Stomach smooth muscle (tissue), 2 donors: ENCODE data around the gene CABLES1.
"Not testable (repeated sequence)": the region's sequence is repeated elsewhere in the genome, so short reads cannot be mapped to it uniquely, and the experiment has no call there.

ENCODE experiments used
- H3K27ac ChIP-seq: one replicate; pipeline ENCODE4 v1.7.0; 2013; ENCODE audit warnings: mild to moderate bottlenecking, low read length, inconsistent platforms
- H3K27me3 ChIP-seq, 2 donors: one replicate each; pipeline ENCODE4 v1.7.0; 2013; ENCODE audit warnings: low read length in 2 of 2; ENCODE audit not compliant: insufficient read depth in 2 of 2, control insufficient read depth in 1 of 2
- H3K36me3 ChIP-seq, 2 donors: one replicate each; pipeline ENCODE4 v1.7.0; 2013; ENCODE audit warnings: low read length in 2 of 2; ENCODE audit not compliant: control insufficient read depth in 2 of 2, insufficient read depth in 2 of 2
- H3K4me1 ChIP-seq: one replicate; pipeline ENCODE4 v1.7.0; 2013; ENCODE audit warnings: low read length; ENCODE audit not compliant: control insufficient read depth, insufficient read depth
- H3K4me3 ChIP-seq, 2 donors: one replicate each; pipeline ENCODE4 v1.7.0; 2013; ENCODE audit warnings: low read length in 2 of 2
- H3K9ac ChIP-seq, 2 donors: one replicate each; pipeline ENCODE4 v1.7.0; 2013; ENCODE audit warnings: low read length in 2 of 2, mild to moderate bottlenecking in 1 of 2
- H3K9me3 ChIP-seq, 2 donors: one replicate each; pipeline ENCODE4 v1.7.0; 2013; ENCODE audit warnings: low read length in 2 of 2; ENCODE audit not compliant: control insufficient read depth in 2 of 2
- donor health status: healthy.
- donor health status: Pancreatic carcinoma.

Gene CABLES1

GRCh38 chr18:23259701-23260681 is 124.7 kb downstream of the CABLES1 start:
- peaks cover 19% of the 10 kb centered on the region for H3K4me1 ChIP-seq
- no peaks in the 10 kb centered on the region for H3K27me3 ChIP-seq
- H3K36me3 ChIP-seq, result no peaks in the 10 kb centered on the region
- peak overlapping the region in 1 of 2 donors; percentile 52 for H3K4me3 ChIP-seq
- no peak overlapping the region for H3K9ac ChIP-seq
- peak overlapping the region; percentile 2 for H3K27ac ChIP-seq
- no peaks in the 10 kb centered on the region for H3K9me3 ChIP-seq

- Histone ChIP-seq H3K9ac (no peak overlapping the region), H3K27ac (no peak overlapping the region), H3K4me3 (no peak overlapping the region), H3K9me3 (no peaks in the 10 kb centered on the region), H3K4me1 (peaks cover 19% of the 10 kb centered on the region), H3K36me3 (no peaks in the 10 kb centered on the region), H3K27me3 (no peaks in the 10 kb centered on the region)
Measured at GRCh38 chr18:23260926-23261590, 125.8 kb downstream of the CABLES1 start.

GRCh38 chr18:23263551-23264235 is 128.4 kb downstream of the CABLES1 start:
- no peaks in the 10 kb centered on the region for H3K9me3 ChIP-seq
- H3K4me1 ChIP-seq, result peaks cover 19% of the 10 kb centered on the region
- H3K4me3 ChIP-seq, result no peak overlapping the region
- H3K27ac ChIP-seq, result no peak overlapping the region
- no peaks in the 10 kb centered on the region for H3K36me3 ChIP-seq
- no peak overlapping the region for H3K9ac ChIP-seq
- H3K27me3 ChIP-seq, result no peaks in the 10 kb centered on the region

- Histone ChIP-seq H3K4me1 (peaks cover under 1% of the 10 kb centered on the region), H3K9me3 (peaks cover 0 to 6% of the 10 kb centered on the region in 2 donors), H3K27ac (no peak overlapping the region), H3K36me3 (no peaks in the 10 kb centered on the region), H3K4me3 (no peak overlapping the region), H3K27me3 (no peaks in the 10 kb centered on the region), H3K9ac (no peak overlapping the region)
Measured at GRCh38 chr18:23265682-23266399, 130.6 kb downstream of the CABLES1 start.

GRCh38 chr18:23266717-23267446 is 131.6 kb downstream of the CABLES1 start:
- Histone ChIP-seq H3K36me3 (no peaks in the 10 kb centered on the region), H3K4me1 (no peaks in the 10 kb centered on the region), H3K27ac (no peak overlapping the region), H3K9me3 (peaks cover 0 to 6% of the 10 kb centered on the region in 2 donors), H3K4me3 (no peak overlapping the region), H3K27me3 (no peaks in the 10 kb centered on the region), H3K9ac (no peak overlapping the region)

- Histone ChIP-seq H3K9ac (no peak overlapping the region), H3K36me3 (no peaks in the 10 kb centered on the region), H3K27ac (no peak overlapping the region), H3K9me3 (peaks cover 0 to 6% of the 10 kb centered on the region in 2 donors), H3K4me1 (no peaks in the 10 kb centered on the region), H3K4me3 (no peak overlapping the region), H3K27me3 (no peaks in the 10 kb centered on the region)
Measured at GRCh38 chr18:23267447-23267776, 132.1 kb downstream of the CABLES1 start.

- H3K27ac ChIP-seq, result no peak overlapping the region
- H3K4me3 ChIP-seq, result no peak overlapping the region
- no peaks in the 10 kb centered on the region for H3K36me3 ChIP-seq
- H3K27me3 ChIP-seq, result no peaks in the 10 kb centered on the region
- peaks cover 0 to 6% of the 10 kb centered on the region in 2 donors for H3K9me3 ChIP-seq
- H3K9ac ChIP-seq, result no peak overlapping the region
- no peaks in the 10 kb centered on the region for H3K4me1 ChIP-seq
Measured at GRCh38 chr18:23268641-23269040, 133.4 kb downstream of the CABLES1 start.

- not testable (repeated sequence) for H3K36me3 ChIP-seq, H3K27me3 ChIP-seq, H3K9me3 ChIP-seq, H3K27ac ChIP-seq, H3K4me1 ChIP-seq, H3K4me3 ChIP-seq, H3K9ac ChIP-seq
Measured at GRCh38 chr18:23269068-23269467, 133.8 kb downstream of the CABLES1 start.

- Histone ChIP-seq H3K9ac (no peak overlapping the region), H3K27me3 (no peaks in the 10 kb centered on the region), H3K4me1 (no peaks in the 10 kb centered on the region), H3K27ac (no peak overlapping the region), H3K36me3 (no peaks in the 10 kb centered on the region), H3K4me3 (no peak overlapping the region), H3K9me3 (peaks cover 0 to 6% of the 10 kb centered on the region in 2 donors)
Measured at GRCh38 chr18:23269928-23270327, 134.6 kb downstream of the CABLES1 start.
